RCC 7860 (cell line): ENCODE data around the gene DHX36.

ENCODE experiments used
- DNase-seq: peaks from one replicate; pipeline ENCODE4 v3.0.0-alpha.2; 2015; ENCODE audit warnings: low spot score
- FAIRE-seq: peaks from 2 replicates; lab custom pipeline; 2012; peaks lifted over from hg19 to GRCh38; lab: Jason Lieb, UNC

The DHX36 gene

DNA sequence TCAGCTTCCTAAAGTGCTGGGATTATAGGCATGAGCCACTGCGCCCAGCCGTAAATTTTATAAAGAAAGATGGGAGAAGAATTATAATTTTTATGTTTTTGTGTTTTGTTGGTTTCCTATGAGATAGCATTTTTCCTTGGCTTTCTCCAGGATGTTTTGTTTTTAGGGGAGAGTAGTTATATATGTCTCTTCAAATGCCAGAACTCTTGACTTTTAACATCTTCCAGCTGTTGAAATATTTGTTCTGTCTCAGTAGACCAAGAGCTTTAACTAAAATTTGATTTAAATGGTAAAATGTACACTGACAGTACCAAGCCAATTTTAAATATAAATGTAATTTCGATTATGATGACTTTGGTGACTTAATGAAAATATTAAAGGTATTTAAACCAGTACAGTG is 96.8 kb downstream of the DHX36 start:
- DNase-seq (no peak), FAIRE-seq (no peak)

DNA sequence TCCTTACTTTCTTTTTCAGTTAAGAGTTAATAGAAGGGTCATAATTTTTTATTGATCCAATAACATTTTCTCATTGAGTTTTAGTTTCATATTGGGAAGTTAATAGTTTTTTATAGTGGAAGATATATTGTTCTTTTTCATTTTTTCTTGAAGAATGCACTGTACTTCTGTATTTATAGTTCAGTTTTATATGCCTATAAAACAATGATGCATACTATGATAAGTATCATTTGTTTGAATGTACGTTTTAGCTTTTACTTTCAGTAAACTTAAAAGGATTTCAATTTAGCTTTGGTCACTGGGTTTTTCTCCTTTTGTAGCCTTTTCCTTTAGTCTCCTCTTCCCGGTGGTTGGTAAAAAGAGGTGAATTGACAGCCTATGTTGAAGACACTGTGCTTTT is 98.8 kb downstream of the DHX36 start:
- FAIRE-seq (no peak), DNase-seq (no peak)

DNA sequence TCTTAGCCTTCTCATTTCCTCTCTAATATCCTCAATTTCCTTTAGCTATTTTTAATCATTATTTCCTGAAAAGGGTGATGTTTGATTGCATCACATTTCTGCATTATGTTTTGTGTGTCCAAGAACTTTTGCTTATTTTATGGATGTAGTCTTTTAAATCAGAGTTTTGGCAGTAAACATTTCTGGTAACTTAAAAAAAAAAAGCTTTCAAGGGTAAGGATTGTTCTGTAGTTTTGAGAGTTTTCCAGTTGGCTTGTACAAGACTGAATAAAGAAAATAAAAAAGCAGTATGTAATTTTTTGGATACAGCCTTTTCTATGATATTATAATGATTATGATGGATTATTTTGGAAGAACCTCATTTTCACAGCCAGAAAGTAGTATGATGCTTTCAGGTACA is 99.4 kb downstream of the DHX36 start:
- DNase-seq, result no peak
- no peak for FAIRE-seq

DNA sequence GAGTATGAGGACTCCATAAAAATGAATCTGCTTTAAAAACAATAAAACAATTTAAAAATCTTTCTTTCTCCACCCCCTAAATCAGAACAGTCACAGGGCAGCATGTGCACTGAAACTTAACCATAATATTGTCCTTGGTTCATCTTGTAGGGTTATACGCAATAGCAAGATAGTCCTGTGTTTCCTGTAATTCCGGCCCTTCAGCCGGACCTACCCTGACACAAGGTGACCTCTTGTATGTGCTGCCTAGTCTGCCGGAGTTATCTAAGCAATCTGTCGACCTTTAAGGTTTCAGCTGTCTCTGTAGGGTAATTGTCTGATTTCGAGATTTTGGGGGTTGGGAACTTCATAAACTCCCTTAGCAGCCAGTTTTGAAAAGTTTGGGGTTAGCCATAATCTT is 99.9 kb downstream of the DHX36 start:
- FAIRE-seq (no peak), DNase-seq (no peak)

DNA sequence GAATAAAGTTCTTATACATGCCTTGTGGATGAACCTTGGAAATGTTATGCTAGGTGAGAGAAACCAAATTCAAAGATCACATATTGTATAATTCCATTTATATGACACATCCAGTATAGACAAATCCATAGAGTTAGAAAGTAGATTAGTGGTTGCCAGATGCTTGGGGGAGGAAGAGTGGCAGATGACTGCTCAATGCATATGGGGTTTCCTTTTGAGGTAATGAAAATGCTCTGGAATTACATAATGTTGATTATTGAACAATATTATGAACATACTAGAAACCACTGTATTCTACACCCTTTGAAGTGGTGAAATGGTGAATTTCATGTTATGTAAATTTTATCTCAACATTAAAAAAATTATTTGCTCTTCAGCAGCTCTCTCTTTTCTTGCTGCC is 100.8 kb downstream of the DHX36 start:
- no peak for DNase-seq
- FAIRE-seq, result no peak
